H9 (cell line): ENCODE data around the gene KANSL3. TPM values are rescaled to one million over a fixed set of nuclear protein-coding genes. Genes with fewer than 3 reads are reported as not detected.

ENCODE experiments used
- DNase-seq: peaks from one replicate; pipeline ENCODE4 v3.0.0-alpha.2; 2017
- H2AFZ ChIP-seq: one replicate; pipeline ENCODE4 v1.6.1; 2013; ENCODE audit warnings: mild to moderate bottlenecking, low read length, control low read depth, moderate library complexity
- H2AK5ac ChIP-seq: 2 replicates; pipeline ENCODE4 v1.6.1; 2013; ENCODE audit warnings: low read length, control low read depth, mixed read lengths; ENCODE audit not compliant: insufficient read length
- H2BK120ac ChIP-seq: one replicate; pipeline ENCODE4 v1.6.1; 2013; ENCODE audit warnings: low read depth, mild to moderate bottlenecking, low read length, control low read depth, inconsistent platforms; ENCODE audit not compliant: poor library complexity, severe bottlenecking
- H2BK12ac ChIP-seq: 2 replicates; pipeline ENCODE4 v1.6.1; 2013; ENCODE audit warnings: low read length, control low read depth, mixed read lengths, low read depth; ENCODE audit not compliant: insufficient read length
- H2BK15ac ChIP-seq: 2 replicates; pipeline ENCODE4 v1.6.1; 2013; ENCODE audit warnings: low read depth, low read length, control low read depth
- H2BK20ac ChIP-seq: one replicate; pipeline ENCODE4 v1.6.1; 2013; ENCODE audit warnings: low read depth, mild to moderate bottlenecking, low read length, control low read depth, inconsistent platforms; ENCODE audit not compliant: poor library complexity, severe bottlenecking
- H2BK5ac ChIP-seq: 2 replicates; pipeline ENCODE4 v1.6.1; 2013; ENCODE audit warnings: low read length, control low read depth, mixed read lengths; ENCODE audit not compliant: insufficient read length
- H3K14ac ChIP-seq: 2 replicates; pipeline ENCODE4 v1.6.1; 2013; ENCODE audit warnings: low read length, control low read depth; ENCODE audit not compliant: insufficient read depth
- H3K18ac ChIP-seq: 2 replicates; pipeline ENCODE4 v1.6.1; 2013; ENCODE audit warnings: low read depth, mild to moderate bottlenecking, mixed read lengths, low read length, control low read depth; ENCODE audit not compliant: insufficient read length
- H3K23ac ChIP-seq: 2 replicates; pipeline ENCODE4 v1.6.1; 2013; ENCODE audit warnings: low read length, control low read depth, mixed read lengths, low read depth; ENCODE audit not compliant: insufficient read length
- H3K23me2 ChIP-seq: 2 replicates; pipeline ENCODE4 v1.6.1; 2013; ENCODE audit warnings: low read depth, mild to moderate bottlenecking, mixed read lengths, low read length, control low read depth; ENCODE audit not compliant: insufficient read length, poor library complexity, severe bottlenecking
- H3K27ac ChIP-seq: 2 replicates; pipeline ENCODE4 v1.5.1; 2013; ENCODE audit warnings: low read length, control low read depth, mixed read lengths, low read depth; ENCODE audit not compliant: insufficient read length
- H3K27me3 ChIP-seq: 2 replicates; pipeline ENCODE4 v1.6.1; 2013; ENCODE audit warnings: low read length, control low read depth, inconsistent platforms; ENCODE audit not compliant: insufficient read depth
- H3K4ac ChIP-seq: 2 replicates; pipeline ENCODE4 v1.6.1; 2013; ENCODE audit warnings: low read depth, mild to moderate bottlenecking, control low read depth, inconsistent platforms, low read length, moderate library complexity
- H3K4me1 ChIP-seq: 2 replicates; pipeline ENCODE4 v1.6.1; 2013; ENCODE audit warnings: low read length, control low read depth, inconsistent platforms; ENCODE audit not compliant: insufficient read depth
- H3K4me2 ChIP-seq: 2 replicates; pipeline ENCODE4 v1.6.1; 2013; ENCODE audit warnings: low read length, control low read depth, mixed read lengths; ENCODE audit not compliant: insufficient read length, insufficient read depth
- H3K56ac ChIP-seq: 2 replicates; pipeline ENCODE4 v1.6.1; 2013; ENCODE audit warnings: low read depth, mild to moderate bottlenecking, mixed read lengths, low read length, control low read depth; ENCODE audit not compliant: insufficient read length
- H3K79me1 ChIP-seq: 2 replicates; pipeline ENCODE4 v1.6.1; 2013; ENCODE audit warnings: low read depth, mild to moderate bottlenecking, moderate library complexity, low read length, control low read depth, inconsistent platforms; ENCODE audit not compliant: insufficient read depth, poor library complexity, severe bottlenecking
- H3K79me2 ChIP-seq: 2 replicates; pipeline ENCODE4 v1.6.1; 2013; ENCODE audit warnings: low read length, control low read depth, inconsistent platforms; ENCODE audit not compliant: insufficient read depth
- H3K9ac ChIP-seq: 2 replicates; pipeline ENCODE4 v1.6.1; 2013; ENCODE audit warnings: low read length, control low read depth, mixed read lengths; ENCODE audit not compliant: insufficient read length; ENCODE audit errors: extremely low read depth
- H3K9me3 ChIP-seq: one replicate; pipeline ENCODE4 v1.6.1; 2013; ENCODE audit warnings: low read depth, low read length, inconsistent platforms; ENCODE audit not compliant: control insufficient read depth
- H3T11ph ChIP-seq: one replicate; pipeline ENCODE4 v1.6.1; 2013; ENCODE audit warnings: mild to moderate bottlenecking, low read length, control low read depth, inconsistent platforms
- H4K20me1 ChIP-seq: one replicate; pipeline ENCODE4 v1.6.1; 2013; ENCODE audit not compliant: control insufficient read depth, insufficient read length, insufficient read depth
- H4K5ac ChIP-seq: 2 replicates; pipeline ENCODE4 v1.6.1; 2013; ENCODE audit warnings: low read depth, mild to moderate bottlenecking, mixed read lengths, low read length, control low read depth; ENCODE audit not compliant: insufficient read length
- H4K8ac ChIP-seq: replicated peaks from 2 replicates; pipeline ENCODE4 v1.6.1; 2013; ENCODE audit warnings: low read length, control low read depth, mixed read lengths, low read depth; ENCODE audit not compliant: insufficient read length
- H4K91ac ChIP-seq: 2 replicates; pipeline ENCODE4 v1.6.1; 2013; ENCODE audit warnings: low read depth, mild to moderate bottlenecking, moderate library complexity, mixed read lengths, low read length, control low read depth; ENCODE audit not compliant: insufficient read length
- H3K27ac Mint-ChIP-seq, 3 experiments: 2 replicates in 2 of 3; 3 replicates in 1 of 3; pipeline ENCODE4 v1.8.0; 2020 to 2021; ENCODE audit warnings: mixed read lengths in 3 of 3, mild to moderate bottlenecking in 1 of 3, moderate library complexity in 1 of 3
- H3K27me3 Mint-ChIP-seq: 2 replicates; pipeline ENCODE4 v1.8.0; 2021; ENCODE audit warnings: low read depth, mild to moderate bottlenecking, moderate library complexity, mixed read lengths
- H3K36me3 Mint-ChIP-seq, 3 experiments: 2 replicates in 2 of 3; 3 replicates in 1 of 3; pipeline ENCODE4 v1.8.0; 2020 to 2021; ENCODE audit warnings: low read depth in 3 of 3, mixed read lengths in 3 of 3; ENCODE audit not compliant: insufficient read depth in 1 of 3
- H3K4me1 Mint-ChIP-seq, 2 experiments: 2 replicates each; pipeline ENCODE4 v1.8.0; 2020; ENCODE audit warnings: mixed read lengths in 2 of 2
- H3K4me3 Mint-ChIP-seq, 2 experiments: 2 replicates in 1 of 2; 3 replicates in 1 of 2; pipeline ENCODE4 v1.8.0; 2020 to 2021; ENCODE audit warnings: mild to moderate bottlenecking in 2 of 2, mixed read lengths in 2 of 2, moderate library complexity in 1 of 2
- H3K9me3 Mint-ChIP-seq, 2 experiments: 2 replicates in 1 of 2; 3 replicates in 1 of 2; pipeline ENCODE4 v1.8.0; 2020; ENCODE audit warnings: mild to moderate bottlenecking in 2 of 2, mixed read lengths in 2 of 2, moderate library complexity in 1 of 2
- CTCF ChIP-seq: fragments of 200-600 bp; sonication (generic); conservative IDR thresholded peaks from 3 replicates; pipeline ENCODE4 v1.8.0; 2021; ENCODE audit warnings: antibody characterized with exemption, mild to moderate bottlenecking
- WGBS: extraction: QIAGEN DNeasy Blood & Tissue Kit; methylation state at CpG from one replicate; pipeline ENCODE4 v1.1.7; 2013; ENCODE audit warnings: missing lambda C conversion rate, low lambda C conversion rate, mixed read lengths; ENCODE audit not compliant: insufficient read length; ENCODE audit errors: extremely low coverage; 5-methylcytosine and 5-hydroxymethylcytosine counted together
- total RNA-seq: library from RNA; stranded (reverse); gene quantifications from 2 replicates; pipeline ENCODE4 v1.2.1, GENCODE V29; 2021

KANSL3 gene
- total RNA-seq, 1 experiment from 2014 or later = 35.7 TPM

GRCh38 chr2:96683307-96683706 lies 45.2 kb upstream of the KANSL3 start:
- no peaks in the 10 kb centered on the region for H3K79me2 ChIP-seq
- H2BK120ac ChIP-seq = no peak overlapping the region
- no peak overlapping the region for H3K4ac ChIP-seq
- H3K4me2 ChIP-seq = no peak overlapping the region
- no peak overlapping the region for H2BK15ac ChIP-seq
- no peak overlapping the region for H2BK12ac ChIP-seq
- Mint-ChIP-seq H3K4me3 (no peak overlapping the region), H3K27ac (no peak overlapping the region), H3K36me3 (no peaks in the 10 kb centered on the region), H3K27me3 (no peaks in the 10 kb centered on the region; the same call in 1 of the 2 replicates), H3K9me3 (no peaks in the 10 kb centered on the region), H3K4me1 (peaks cover 13 to 23% of the 10 kb centered on the region in 2 experiments)
- no peak overlapping the region for H2BK5ac ChIP-seq
- no peaks in the 10 kb centered on the region for H3K79me1 ChIP-seq
- H3K56ac ChIP-seq = no peak overlapping the region
- no peaks in the 10 kb centered on the region for H3K9me3 ChIP-seq
- H3K9ac ChIP-seq = no peak overlapping the region
- no peaks in the 10 kb centered on the region for H3K4me1 ChIP-seq
- WGBS = no CpG with 5 or more reads among the region's 5 CpGs
- no peak overlapping the region for H3K23ac ChIP-seq
- no peak overlapping the region for H4K8ac ChIP-seq
- H3K27ac ChIP-seq = no peak overlapping the region
- H2AFZ ChIP-seq = no peak overlapping the region
- H3K23me2 ChIP-seq = no peaks in the 10 kb centered on the region
- no peaks in the 10 kb centered on the region for H4K20me1 ChIP-seq
- no peaks in the 10 kb centered on the region for H3K27me3 ChIP-seq
- no peak overlapping the region for H2AK5ac ChIP-seq
- H4K91ac ChIP-seq = no peak overlapping the region
- no peak overlapping the region for H3T11ph ChIP-seq
- H4K5ac ChIP-seq = no peak overlapping the region
- TF ChIP-seq CTCF = no peak
- no peak overlapping the region for H3K18ac ChIP-seq
- H2BK20ac ChIP-seq = no peak overlapping the region
- no peak for DNase-seq
- H3K14ac ChIP-seq = no peak overlapping the region
